HG02973 (cell line): ENCODE measurements around the gene SLC39A12.
"Not testable (repeated sequence)": the region's sequence is repeated elsewhere in the genome, so short reads cannot be mapped to it uniquely, and the experiment has no call there.

Experiments
- ATAC-seq: cut with Tn5 transposase; IDR thresholded peaks from one replicate; pipeline ENCODE4 v1.9.1; 2021; ENCODE audit warnings: moderate library complexity; ENCODE audit not compliant: unreplicated experiment

The SLC39A12 gene

GRCh38 chr10:17951868-17952371 is at the start of gene SLC39A12:
Gene SLC39A12 (plus strand): TSS chr10:17951918. CDS start chr10:17953277, 1,359 bp downstream.
- ATAC-seq = no peak

DNA sequence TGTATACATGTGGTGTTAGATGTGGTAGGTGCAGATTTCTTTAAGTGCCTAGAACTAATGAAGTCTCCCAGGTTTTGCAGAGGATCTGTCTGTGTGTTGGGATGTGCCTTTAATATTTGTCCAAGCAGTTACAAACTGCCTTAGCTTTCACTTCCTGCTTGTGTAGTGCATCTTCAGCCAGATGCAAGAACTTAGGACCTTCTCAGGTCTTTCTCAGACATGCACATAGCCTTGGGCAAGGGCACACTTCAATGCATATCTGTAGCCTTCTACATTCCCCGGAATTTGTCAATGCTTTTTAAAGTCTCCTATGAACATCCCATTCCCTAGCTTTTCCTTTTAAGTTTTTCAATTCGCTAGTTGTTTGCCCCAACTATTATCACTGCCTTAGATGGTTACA is 47.2 kb upstream of the SLC39A12 start:
- ATAC-seq = no peak

GRCh38 chr10:17905491-17905890 is 46.2 kb upstream of the SLC39A12 start:
- ATAC-seq = no peak

- ATAC-seq = no peak
These were observed 45.7 kb upstream of the SLC39A12 start for GRCh38 chr10:17906002-17906401.

DNA sequence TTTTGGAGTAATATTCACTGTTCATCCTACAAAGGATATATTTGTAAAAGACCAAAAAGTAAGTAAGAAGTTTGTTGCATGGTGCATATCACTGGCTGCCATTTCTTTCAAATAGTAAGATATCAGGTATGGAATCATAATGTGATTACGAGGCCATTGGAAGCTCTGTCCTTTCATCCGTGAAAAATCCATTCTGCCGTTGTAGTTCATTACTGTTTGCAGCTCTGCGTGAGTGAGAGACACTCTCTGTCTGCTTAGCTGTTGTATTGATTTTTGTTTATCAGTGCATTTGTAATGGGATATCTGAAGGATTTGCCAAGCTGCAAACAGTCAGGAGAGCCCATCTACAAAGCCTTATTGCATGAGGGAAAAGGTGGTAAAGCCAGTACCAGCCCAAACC is 44.1 kb upstream of the SLC39A12 start:
- ATAC-seq = no peak

GRCh38 chr10:17910125-17910789 is 41.5 kb upstream of the SLC39A12 start:
- no peak for ATAC-seq

- ATAC-seq = no peak
These were observed 39.0 kb upstream of the SLC39A12 start for GRCh38 chr10:17912754-17913153.

DNA sequence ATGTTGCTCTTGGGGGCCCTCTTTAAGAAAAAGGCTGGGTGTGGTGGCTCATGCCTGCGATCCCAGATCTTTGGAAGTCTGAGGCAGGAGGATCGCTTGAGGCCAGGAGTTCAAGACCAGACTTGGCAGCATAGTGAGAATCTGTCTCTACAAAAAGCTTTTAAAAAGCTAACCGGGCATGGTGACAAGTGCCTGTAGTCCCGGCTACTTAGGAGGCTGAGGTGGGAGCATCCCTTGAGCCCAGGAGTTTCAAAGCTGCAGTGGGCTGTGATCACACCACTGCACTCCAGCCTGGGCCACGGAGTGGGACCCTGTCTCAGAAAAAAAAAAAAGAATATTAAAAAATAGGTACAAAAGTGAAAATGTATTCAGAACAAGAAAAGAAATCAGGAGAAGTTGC is 38.1 kb upstream of the SLC39A12 start:
- no peak for ATAC-seq

DNA sequence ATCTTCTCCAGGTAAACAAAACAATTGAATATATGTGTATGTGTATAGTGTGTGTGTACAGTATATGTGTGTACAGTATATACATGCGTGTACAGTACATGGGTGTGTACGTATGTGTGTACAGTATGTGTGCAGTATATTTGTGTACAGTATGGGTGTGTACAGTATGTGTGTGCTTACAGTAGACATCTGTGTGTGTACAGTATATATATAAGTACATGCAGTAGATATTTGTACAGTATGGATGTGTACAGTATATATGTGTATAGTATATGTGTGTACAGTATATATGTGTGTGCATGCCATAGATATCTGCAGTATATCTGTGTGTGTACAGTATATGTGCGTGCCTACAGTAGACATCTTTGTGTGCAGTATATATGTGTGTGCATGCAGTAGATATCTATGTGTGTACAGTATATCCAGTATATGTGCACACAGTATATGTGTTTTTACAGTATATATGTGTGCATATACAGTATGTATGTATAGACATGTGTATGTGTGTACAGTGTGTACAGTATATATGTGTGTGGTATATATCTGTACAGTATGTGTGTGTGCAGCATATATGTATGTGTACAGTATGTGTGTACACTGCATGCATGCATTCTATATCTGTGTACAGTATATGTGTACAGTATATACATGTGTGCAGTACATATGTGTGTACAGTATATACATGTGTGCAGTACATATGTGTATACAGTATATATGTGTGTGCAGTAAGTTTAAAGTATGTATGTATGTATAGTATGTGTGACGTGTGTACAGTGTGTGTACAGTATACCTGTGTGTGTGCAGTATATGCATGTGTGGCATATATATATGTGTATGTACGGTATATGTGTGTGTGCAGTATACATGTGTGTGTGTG is 37.3 kb upstream of the SLC39A12 start:
- ATAC-seq = no peak

DNA sequence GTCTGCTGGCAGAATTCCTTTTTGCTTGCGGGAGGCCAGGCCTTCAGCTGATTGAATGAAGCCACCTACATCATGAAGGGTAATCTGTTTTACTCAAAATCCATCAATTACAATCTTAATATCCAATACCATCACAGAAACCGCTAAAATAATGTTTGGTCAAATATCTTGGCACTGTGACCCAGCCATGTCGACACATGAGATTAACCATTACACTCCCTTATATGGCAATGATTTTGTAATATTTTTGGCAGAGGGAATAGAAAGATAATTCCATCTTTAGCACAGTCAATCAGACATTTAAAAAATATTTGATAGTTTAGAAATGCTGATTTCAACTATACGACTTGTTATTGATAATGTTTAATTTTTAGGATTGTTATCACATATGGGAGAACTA is 36.5 kb upstream of the SLC39A12 start:
- no peak for ATAC-seq

DNA sequence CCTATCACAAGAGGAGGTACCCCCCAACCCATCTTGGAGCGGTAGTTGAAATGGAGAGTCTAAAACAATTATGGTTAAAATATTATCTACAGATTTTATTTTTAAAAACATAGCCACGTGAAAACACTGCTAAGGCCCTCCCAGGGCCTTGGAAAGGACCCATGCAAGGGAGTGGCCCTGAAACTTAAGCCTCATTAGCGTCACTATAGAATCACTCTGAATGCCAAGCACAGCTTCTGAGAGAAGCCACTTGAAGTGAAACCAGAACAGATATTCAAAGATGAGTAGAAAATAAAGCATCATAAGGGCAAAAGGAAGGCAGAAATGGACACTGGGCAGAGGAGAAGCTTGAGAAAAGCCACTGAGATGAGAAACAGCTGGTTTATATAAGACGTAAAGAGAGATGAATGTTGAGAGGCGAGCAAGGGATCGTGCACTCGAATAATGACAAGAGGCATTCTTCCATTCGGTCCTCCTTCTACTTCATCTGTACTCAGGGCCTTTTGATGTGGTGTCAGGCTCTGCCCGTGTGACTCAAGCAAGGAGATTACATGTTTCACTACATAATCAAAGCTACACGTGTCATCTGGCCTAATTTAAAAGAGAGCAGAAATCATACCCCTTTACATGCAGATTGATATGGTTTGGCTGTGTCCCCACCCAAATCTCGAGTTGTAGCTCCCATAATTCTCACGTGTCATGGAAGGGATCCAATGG is 33.4 kb upstream of the SLC39A12 start:
- no peak for ATAC-seq

- no peak for ATAC-seq
These were observed 30.3 kb upstream of the SLC39A12 start for GRCh38 chr10:17921378-17921777.

DNA sequence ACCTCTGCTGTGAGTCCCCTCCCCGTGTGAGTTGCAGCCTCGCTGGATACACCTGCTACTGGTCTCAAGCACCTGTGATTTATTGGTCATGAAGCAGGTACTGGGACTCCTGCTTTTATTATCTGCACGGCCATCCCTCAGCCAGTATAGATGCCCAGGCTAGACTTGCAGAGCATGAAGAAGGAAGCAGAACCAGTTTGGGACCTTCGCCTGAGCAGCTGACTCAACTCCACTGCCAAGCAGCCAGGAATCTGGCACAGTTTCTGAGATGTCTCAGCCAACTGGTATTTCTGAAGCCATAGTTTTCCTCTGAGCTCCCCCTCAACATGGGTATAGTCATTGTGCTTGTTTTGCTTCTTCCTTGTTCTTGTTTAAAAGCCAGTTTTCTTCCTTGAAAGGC is 28.0 kb upstream of the SLC39A12 start:
- ATAC-seq = no peak

GRCh38 chr10:17943033-17943745 is 8.5 kb upstream of the SLC39A12 start:
- ATAC-seq = no peak

- not testable (repeated sequence) for ATAC-seq
These were observed 1.4 kb upstream of the SLC39A12 start for GRCh38 chr10:17950269-17950668.

DNA sequence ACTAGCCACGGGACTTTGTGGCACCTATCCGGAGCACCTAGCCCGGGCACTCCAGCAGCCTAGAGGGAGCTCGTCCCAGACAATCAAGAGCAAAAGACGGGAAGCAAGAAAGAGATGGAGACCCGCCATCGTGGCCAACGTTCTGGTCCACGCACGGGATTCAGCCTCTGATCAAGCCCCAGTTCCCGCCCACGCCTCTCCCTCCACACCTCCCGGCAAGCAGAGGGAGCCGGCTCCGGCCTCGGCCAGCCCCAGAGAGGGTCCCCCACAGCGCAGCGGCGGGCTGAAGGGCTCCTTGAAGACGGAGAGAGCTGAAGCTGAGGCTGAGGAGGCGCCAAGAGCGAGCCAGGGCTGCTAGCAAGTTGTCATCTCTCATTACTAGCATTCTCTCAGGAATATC is 992 bp upstream of the SLC39A12 start:
- ATAC-seq = no peak

- ATAC-seq = not testable (repeated sequence)
These were observed 2.7 kb downstream of the SLC39A12 start for GRCh38 chr10:17954372-17954771.

DNA sequence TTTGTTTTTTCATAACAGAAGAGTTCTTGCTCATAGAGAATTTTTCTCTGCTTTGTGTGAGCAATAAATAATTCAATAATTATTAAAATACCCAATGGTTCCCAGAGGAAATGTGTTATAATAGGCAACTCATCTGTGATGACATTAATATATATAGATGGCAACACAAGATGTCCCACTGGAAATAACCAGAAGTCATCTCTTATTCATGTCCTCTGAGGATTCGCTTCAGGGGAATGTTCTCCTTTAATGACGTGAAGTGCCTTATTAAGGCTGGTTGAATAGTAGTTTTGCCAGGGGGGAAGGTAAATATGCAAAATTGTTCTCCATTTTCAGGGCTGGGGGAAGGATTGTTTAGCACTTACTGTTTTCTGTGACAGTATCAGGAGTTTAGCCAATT is 3.1 kb downstream of the SLC39A12 start:
- ATAC-seq = no peak

GRCh38 chr10:17958049-17958448 is 6.3 kb downstream of the SLC39A12 start:
- no peak for ATAC-seq

DNA sequence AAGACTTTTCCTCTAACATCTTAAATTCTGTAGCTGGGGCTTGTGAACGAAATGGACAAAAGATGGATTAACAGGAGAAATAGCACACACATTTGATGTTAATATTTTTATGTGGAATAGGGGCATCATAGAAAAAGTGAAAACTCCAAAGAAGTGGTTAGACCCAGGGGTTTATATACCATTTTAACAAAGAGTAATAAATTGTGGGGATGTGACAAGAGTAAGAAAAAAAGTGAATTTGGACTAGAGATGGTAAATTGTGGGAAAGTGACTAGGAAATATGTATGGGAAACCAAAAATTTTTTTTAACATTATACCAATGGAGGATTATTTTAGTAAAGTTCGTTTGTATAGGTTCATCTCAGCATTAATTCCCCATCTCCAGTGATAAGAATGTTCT is 8.2 kb downstream of the SLC39A12 start:
- ATAC-seq = no peak
